Spleen (tissue), 7 donors: ENCODE results near the gene SLC35E2B.
A peak's percentile ranks its signal among the peaks of the same experiment; 100 is the strongest.
"Not testable (repeated sequence)": the region's sequence is repeated elsewhere in the genome, so short reads cannot be mapped to it uniquely, and the experiment has no call there.

ENCODE experiments used
- CTCF ChIP-seq, 11 experiments: fragments of 200-600 bp in 7 of 11; fragments of 450-650 bp in 4 of 11; sonication (generic) in 4 of 11; IDR thresholded peaks in 8 of 11; conservative IDR thresholded peaks in 3 of 11; 1 replicate in 7 of 11; 2 replicates in 4 of 11; pipeline versions ENCODE4 v1.4.0 to v1.8.0; 2016 to 2021; ENCODE audit warnings: antibody characterized with exemption in 11 of 11, inconsistent platforms in 4 of 11, mild to moderate bottlenecking in 1 of 11
- POLR2A ChIP-seq, 3 donors: fragments of 450-650 bp; IDR thresholded peaks; one replicate each; pipeline ENCODE4 v1.5.1; 2017; ENCODE audit warnings: antibody characterized with exemption in 3 of 3, mild to moderate bottlenecking in 1 of 3
- POLR2AphosphoS5 ChIP-seq, 3 donors: sonication (generic); formaldehyde crosslinking; IDR thresholded peaks; one replicate each; pipeline ENCODE4 v1.5.1; 2017; ENCODE audit warnings: antibody characterized with exemption in 3 of 3
- donor health status: DM: no; HTN: no; CAD: no; lungs with moderate emphysema.
- donor health status: DM: no; HTN: no; CAD: no.
- donor health status: DM: no; HTN: no; CAD: no.

GRCh38 chr1:1692324-1692713, 276 bp downstream of the SLC35E2B start:
- peak in 1 of 3 donors; percentile 67 for TF ChIP-seq POLR2AphosphoS5 (IDR thresholded peaks at IDR 0.05)
- not testable (repeated sequence) for TF ChIP-seq CTCF (IDR thresholded peaks at IDR 0.05 in 8 of 11, conservative IDR thresholded peaks at IDR 0.05 in 3 of 11); POLR2A (IDR thresholded peaks at IDR 0.05)
